NCI-H1436 treated with DMSO at 0.1 percent for 48 hours (cell line): Measurements from ENCODE around the gene CCT8.
"Not testable (repeated sequence)": the region's sequence is repeated elsewhere in the genome, so short reads cannot be mapped to it uniquely, and the experiment has no call there.

ENCODE experiments used
- DNase-seq: peaks from one replicate; lab custom pipeline; 2025; lab: John Stamatoyannopoulos, UW

Gene CCT8

DNA sequence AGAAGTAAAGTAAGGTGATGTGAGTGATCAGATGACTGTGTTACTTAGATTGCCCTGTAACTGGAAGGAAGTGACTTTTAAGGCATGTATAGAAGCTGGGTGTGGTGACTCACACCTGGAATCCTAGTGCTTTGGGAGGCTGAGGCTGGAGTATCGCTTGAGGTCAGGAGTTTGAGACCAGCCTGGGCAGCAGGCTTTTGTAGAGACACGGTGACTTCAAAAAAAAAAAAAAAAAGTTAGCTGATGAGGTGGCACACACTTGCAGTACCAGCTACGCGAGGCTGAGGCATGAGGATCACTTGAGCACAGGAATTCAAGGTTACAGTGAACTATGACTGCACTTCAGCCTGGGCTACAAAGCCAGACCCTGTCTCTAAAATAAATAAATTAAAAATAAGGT lies 51.3 kb downstream of the CCT8 start:
- DNase-seq = no peak

DNA sequence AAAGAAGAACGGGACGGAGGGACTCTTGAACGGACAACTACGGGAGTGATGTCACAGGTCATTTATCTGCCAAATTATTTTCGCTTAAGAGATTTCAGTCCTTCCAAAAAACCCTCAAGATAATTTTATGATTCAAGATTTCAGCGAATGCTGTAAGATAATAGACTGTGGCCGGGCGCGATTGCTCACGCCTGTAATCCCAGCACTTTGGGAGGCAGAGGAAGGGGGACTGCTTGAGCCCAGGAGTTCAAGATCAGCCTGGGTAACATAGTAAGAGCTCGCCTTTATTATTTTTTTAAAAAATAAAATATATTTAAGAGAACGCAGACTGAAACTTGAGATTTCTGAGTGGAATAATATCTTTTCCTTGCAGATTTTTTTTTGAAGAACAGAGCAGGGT lies 54.9 kb downstream of the CCT8 start:
- no peak for DNase-seq

DNA sequence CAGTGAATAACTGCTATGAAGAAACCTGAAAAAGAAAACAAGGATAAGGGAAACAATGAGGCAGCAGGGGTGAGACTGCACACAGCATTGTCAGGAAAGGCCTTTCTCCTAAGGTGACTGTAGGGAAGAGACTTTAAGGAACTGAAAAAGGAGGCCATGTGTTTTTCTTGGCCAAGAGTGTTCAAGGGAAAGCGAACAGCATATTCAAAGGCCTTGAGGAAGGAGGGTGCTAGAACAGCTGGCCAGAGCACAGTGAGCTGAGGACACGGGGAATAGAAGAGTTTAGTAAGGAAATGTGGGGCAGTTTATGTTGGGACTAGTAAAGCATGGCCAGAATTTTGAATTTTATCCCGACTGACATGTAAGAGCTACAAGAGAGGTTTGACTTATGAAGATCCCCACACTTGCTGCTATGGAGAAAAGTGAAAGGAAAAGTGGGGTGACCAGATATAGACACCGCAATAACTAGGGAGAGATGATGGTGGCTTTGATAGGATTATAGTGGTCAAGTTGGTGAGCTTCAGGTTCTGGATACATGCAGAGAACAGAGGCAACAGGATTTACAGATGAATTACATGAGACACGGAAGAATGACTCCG lies 55.7 kb downstream of the CCT8 start:
- DNase-seq = no peak

DNA sequence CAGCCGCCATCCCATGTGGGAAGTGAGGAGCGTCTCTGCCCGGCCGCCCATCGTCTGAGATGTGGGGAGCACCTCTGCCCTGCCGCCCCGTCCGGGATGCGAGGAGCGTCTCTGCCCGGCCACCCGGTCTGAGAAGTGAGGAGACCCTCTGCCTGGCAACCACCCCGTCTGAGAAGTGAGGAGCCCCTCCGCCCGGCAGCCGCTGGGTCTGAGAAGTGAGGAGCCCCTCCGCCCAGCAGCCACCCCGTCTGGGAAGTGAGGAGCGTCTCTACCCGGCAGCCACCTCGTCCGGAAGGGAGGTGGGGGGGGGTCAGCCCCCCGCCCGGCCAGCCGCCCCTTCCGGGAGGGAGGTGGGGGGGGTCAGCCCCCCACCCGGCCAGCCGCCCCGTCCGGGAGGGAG lies 62.2 kb downstream of the CCT8 start:
- not testable (repeated sequence) for DNase-seq

DNA sequence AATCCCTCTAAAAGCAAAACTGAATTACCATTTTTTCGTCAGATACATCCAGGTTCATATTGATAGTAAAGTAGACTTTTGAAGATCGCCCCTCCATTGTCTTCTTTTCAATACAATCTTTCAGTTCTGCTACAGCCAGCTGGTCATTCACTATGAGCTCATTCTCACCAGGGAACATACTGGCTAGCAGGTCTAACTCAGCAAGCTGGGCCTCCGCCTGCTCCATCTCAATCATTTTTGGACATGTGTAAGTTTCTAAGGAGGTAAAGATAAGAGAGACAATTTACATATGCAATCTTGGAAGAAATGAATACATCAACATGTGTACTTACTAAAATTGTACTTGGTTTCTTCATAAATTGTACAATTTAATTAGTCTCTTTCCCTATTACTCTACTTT lies 65.1 kb downstream of the CCT8 start:
- no peak for DNase-seq

DNA sequence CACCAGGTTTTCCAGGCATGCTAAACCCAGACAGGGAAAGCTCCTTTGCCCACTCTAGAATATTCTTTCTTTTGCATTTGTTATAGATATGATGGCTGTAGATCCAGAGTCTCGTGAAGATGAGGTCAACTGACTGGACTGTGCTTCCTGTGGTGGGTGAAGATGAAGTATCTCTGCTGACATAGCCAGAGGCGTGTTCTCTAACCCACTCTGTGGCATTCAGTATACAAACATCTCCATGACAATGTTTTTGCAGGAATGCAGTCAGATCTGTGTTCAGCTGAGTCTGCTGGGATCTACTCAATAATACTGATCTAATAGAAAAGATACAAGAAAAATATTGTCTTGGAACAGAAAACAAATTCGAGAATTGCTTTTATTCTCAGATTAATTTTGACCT lies 65.6 kb downstream of the CCT8 start:
- no peak for DNase-seq

DNA sequence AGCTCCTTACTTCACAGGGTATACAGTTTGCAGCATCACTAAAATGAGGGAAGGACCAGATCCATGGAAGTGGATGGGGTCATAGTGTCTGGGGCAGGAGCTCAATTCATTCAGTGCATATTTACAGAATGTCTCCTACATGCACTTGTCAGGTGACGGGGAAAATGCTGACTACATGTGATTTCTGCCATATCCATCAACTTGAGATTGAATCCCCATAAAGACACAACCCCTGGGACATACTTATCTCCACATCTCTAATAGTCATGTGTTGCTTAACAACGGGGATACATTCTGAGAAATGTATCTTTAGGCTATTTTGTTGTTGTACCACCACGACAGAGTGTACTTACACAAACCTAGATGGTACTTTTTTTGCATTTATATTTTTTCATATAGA lies 66.3 kb downstream of the CCT8 start:
- no peak for DNase-seq
